Measurements from ENCODE around the gene GLYATL1B.
A peak's percentile ranks its signal among the peaks of the same experiment; 100 is the strongest.
"Not testable (repeated sequence)": the region's sequence is repeated elsewhere in the genome, so short reads cannot be mapped to it uniquely, and the experiment has no call there.

Gene GLYATL1B

GRCh38 chr11:59102259-59102765 lies 16.2 kb downstream of the GLYATL1B start:
- intact Hi-C loops (cut with DNase I; ENCODE audit: low total_unique reads), result no loop called here
- peak overlapping the region; percentile 14 to 28 for H3K4me3 ChIP-seq
- H3K27ac ChIP-seq, result no peak overlapping the region
- peak; percentile 36 to 68 for DNase-seq
- H3K9me3 ChIP-seq, result no peaks in the 10 kb centered on the region
- H3K27me3 ChIP-seq, result peaks cover 0 to 16% of the 10 kb centered on the region in 2 donors
- peak in 1 of 2 experiments; percentile 15 for TF ChIP-seq CTCF (IDR thresholded peaks at IDR 0.05)
- no peaks in the 10 kb centered on the region for H3K36me3 ChIP-seq
- H3K4me1 ChIP-seq, result peaks cover 0 to 21% (median 13%) of the 10 kb centered on the region in 4 donors

- Histone ChIP-seq H3K9me3 (no peaks in the 10 kb centered on the region), H3K36me3 (no peaks in the 10 kb centered on the region), H3K4me3 (peak within 1 kb of the TSS; percentile 48 to 59), H3K4me1 (peaks cover 0 to 24% (median 14%) of the 10 kb centered on the region in 4 donors), H3K27ac (no peak within 1 kb of the TSS), H3K27me3 (peaks cover 0 to 11% of the 10 kb centered on the region in 2 donors)
- intact Hi-C loops (cut with DNase I; ENCODE audit: low total_unique reads), result no loop called here
- DNase-seq, result peak; percentile 77 to 86
- TF ChIP-seq CTCF (IDR thresholded peaks at IDR 0.05), result peak in 1 of 2 experiments; percentile 8
These were observed 20.5 kb downstream of the GLYATL1B start, which contains the start of gene FAM111B for GRCh38 chr11:59106363-59107336. FAM111B (plus strand) TSS chr11:59107237; CDS start chr11:59109626, 2,389 bp downstream.

- H3K27ac ChIP-seq; H3K27me3 ChIP-seq; H3K36me3 ChIP-seq; H3K4me3 ChIP-seq; intact Hi-C loops (cut with DNase I; ENCODE audit: low total_unique reads); DNase-seq; H3K9me3 ChIP-seq: not testable (repeated sequence)
- peaks cover 0 to 16% (median 10%) of the 10 kb centered on the region in 4 donors for H3K4me1 ChIP-seq
These were observed 21.6 kb downstream of the GLYATL1B start for GRCh38 chr11:59107721-59108120.

- Histone ChIP-seq H3K36me3 (no peaks in the 10 kb centered on the region), H3K9me3 (peaks cover 0 to 8% (median 4%) of the 10 kb centered on the region in 3 donors), H3K4me3 (no peak overlapping the region), H3K27me3 (no peaks in the 10 kb centered on the region), H3K27ac (no peak overlapping the region), H3K4me1 (peaks cover 0 to 4% (median under 1%) of the 10 kb centered on the region in 4 donors)
- no peak for DNase-seq
- intact Hi-C loops (cut with DNase I; ENCODE audit: low total_unique reads), result no loop called here
- TF ChIP-seq CTCF (IDR thresholded peaks at IDR 0.05), result no peak
These were observed 26.4 kb downstream of the GLYATL1B start for GRCh38 chr11:59112494-59112893.

GRCh38 chr11:59114344-59114743 lies 28.2 kb downstream of the GLYATL1B start:
- no peak overlapping the region for H3K27ac ChIP-seq
- peaks cover 0 to 25% (median 23%) of the 10 kb centered on the region in 3 donors for H3K9me3 ChIP-seq
- no peak for TF ChIP-seq CTCF (IDR thresholded peaks at IDR 0.05)
- no peaks in the 10 kb centered on the region for H3K27me3 ChIP-seq
- no peak overlapping the region for H3K4me3 ChIP-seq
- intact Hi-C loops (cut with DNase I; ENCODE audit: low total_unique reads), result no loop called here
- no peaks in the 10 kb centered on the region for H3K4me1 ChIP-seq
- no peaks in the 10 kb centered on the region for H3K36me3 ChIP-seq
- DNase-seq, result no peak

DNA sequence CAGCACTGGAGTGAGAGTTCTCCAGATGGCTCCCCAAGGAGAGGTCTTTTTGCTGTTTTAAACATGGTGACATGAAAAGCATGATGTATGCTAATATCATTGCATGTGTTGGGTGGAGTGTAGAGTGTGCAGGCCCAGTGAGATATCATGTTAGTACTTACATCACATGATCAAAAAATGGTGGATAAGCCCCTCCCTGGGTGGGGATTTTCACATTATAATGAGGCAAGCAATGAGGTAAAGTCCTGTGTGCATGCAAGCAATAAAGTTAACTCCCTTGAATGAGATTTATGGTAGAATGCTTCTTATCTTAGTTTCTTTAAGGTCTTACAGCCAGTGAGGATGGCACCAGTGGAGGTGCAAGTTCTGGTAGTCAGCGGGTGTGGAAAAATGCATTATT lies 29.4 kb downstream of the GLYATL1B start:
- H3K27me3 ChIP-seq, result no peaks in the 10 kb centered on the region
- no peak for DNase-seq
- no peak for TF ChIP-seq CTCF (IDR thresholded peaks at IDR 0.05)
- H3K4me1 ChIP-seq, result no peaks in the 10 kb centered on the region
- intact Hi-C loops (cut with DNase I; ENCODE audit: low total_unique reads), result no loop called here
- no peaks in the 10 kb centered on the region for H3K36me3 ChIP-seq
- H3K27ac ChIP-seq, result no peak overlapping the region
- no peak overlapping the region for H3K4me3 ChIP-seq
- H3K9me3 ChIP-seq, result peaks cover 0 to 28% (median 24%) of the 10 kb centered on the region in 3 donors
